Heart right ventricle (tissue), 16 donors: ENCODE measurements around the gene ITGA8. TPM values are rescaled to one million over a fixed set of nuclear protein-coding genes. Genes with fewer than 3 reads are reported as not detected.

ENCODE experiments used
- ATAC-seq, 8 donors: fragments of 200-7000 bp; cut with Tn5 transposase; one replicate each; pipeline ENCODE4 v1.9.1; 2020; ENCODE audit warnings: mild to moderate bottlenecking in 8 of 8, moderate library complexity in 8 of 8, moderate number of reproducible peaks in 1 of 8
- DNase-seq, 2 donors: peaks; one replicate each; pipeline ENCODE4 v3.0.0-alpha.2; 2020
- H3K27ac ChIP-seq, 10 donors: fragments of 200-600 bp; sonication (generic) in 2 of 10; one replicate each; pipeline versions ENCODE4 v1.5.0 to v1.8.0; 2020 to 2022; ENCODE audit warnings: mild to moderate bottlenecking in 3 of 10
- H3K27me3 ChIP-seq, 7 donors: fragments of 200-600 bp; one replicate each; pipeline ENCODE4 v1.8.0; 2021 to 2022; ENCODE audit warnings: mild to moderate bottlenecking in 2 of 7
- H3K36me3 ChIP-seq, 9 donors: fragments of 200-600 bp; sonication (generic) in 1 of 9; one replicate each; pipeline versions ENCODE4 v1.5.0 to v1.8.0; 2020 to 2022; ENCODE audit warnings: mild to moderate bottlenecking in 2 of 9
- H3K4me1 ChIP-seq, 9 donors: fragments of 200-600 bp; sonication (generic) in 1 of 9; one replicate each; pipeline versions ENCODE4 v1.5.0 to v1.8.0; 2020 to 2022; ENCODE audit warnings: mild to moderate bottlenecking in 4 of 9
- H3K4me3 ChIP-seq, 10 donors: fragments of 200-600 bp; sonication (generic) in 2 of 10; one replicate each; pipeline versions ENCODE4 v1.5.0 to v1.8.0; 2020 to 2022; ENCODE audit warnings: mild to moderate bottlenecking in 7 of 10, moderate library complexity in 2 of 10
- H3K9me3 ChIP-seq, 11 donors: fragments of 200-600 bp in 10 of 11; sonication (generic) in 2 of 11; one replicate each; pipeline versions ENCODE4 v1.5.0 to v1.8.0; 2013 to 2022; ENCODE audit warnings: mild to moderate bottlenecking in 2 of 11, control low read depth in 1 of 11, moderate library complexity in 1 of 11
- CTCF ChIP-seq, 9 donors: fragments of 200-600 bp; sonication (generic) in 2 of 9; IDR thresholded peaks; one replicate each; pipeline versions ENCODE4 v1.5.0 to v1.8.0; 2021 to 2022; ENCODE audit warnings: antibody characterized with exemption in 9 of 9, mild to moderate bottlenecking in 5 of 9, moderate library complexity in 1 of 9
- WGBS, 2 donors: extraction: QIAGEN DNeasy Blood & Tissue Kit; methylation state at CpG; one replicate each; pipeline ENCODE4 v1.1.7; 2013; ENCODE audit warnings: inconsistent platforms in 1 of 2; 5-methylcytosine and 5-hydroxymethylcytosine counted together
- intact Hi-C, 10 donors: fragments of 100-400 bp; cut with DNase I; formaldehyde crosslinking; loops; one replicate each; pipeline versions ENCODE4 v1.11.1 to v1.14.2; 2022
- polyA plus RNA-seq, 2 donors: library from polyadenylated mRNA; stranded (reverse); fragments of 200-250 nt; gene quantifications; one replicate each; pipeline ENCODE4 v1.2.3, GENCODE V29; 2013
- total RNA-seq, 10 donors: library from RNA; stranded (reverse); fragmentation: NEBNext Ultra II Directional in 3 of 10; extraction: Animal tissue kit (Norgen Biotek cat#: 25700) in 3 of 10; gene quantifications; one replicate each; pipeline versions ENCODE4 v1.2.1 to v1.2.4, GENCODE V29; 2021 to 2023
- donor health status: Arrhythmogenic right ventricular cardiomyopathy.
- donor health status: ischemic (EF 13 %, LVEDD 7.1; RV severe dilation, severe dysfunction).
- donor health status: healthy with polysubstance abuse.
- donor health status: DM: no; HTN: yes; CAD: no.
- donor health status: DM: no; HTN: no; CAD: no.
- donor health status: ischemic (EF 25% LVEDD 6.9; RV normal size, moderate dysfunction).
- donor health status: ischemic (EF 25% LVEDD 5.7; RV mildly dilated, moderate dysfunction).
- donor health status: healthy.
- donor health status: DM: yes; HTN: yes; CAD: no.
- donor health status: Ischemic cardiomyopathy.
- donor health status: ischemic (EF 35%, LVEDD 5.7; RV mildly dilated, moderate dysfunction).
- donor health status: nonischemic (EF 11% LVEDD 7.7; RV severe dilation, severe dysfunction).
- donor health status: DM: yes; HTN: yes; CAD: no.
- donor health status: PGD.
- donor health status: ischemic (EF 29% LVEDD 5.4; RV normal size, mild dysfunction).
- donor health status: nonischemic (EF 23%, LVEDD 6.1; RV moderate dilation, normal function).

ITGA8 gene
- total and polyA plus RNA-seq, 12 donors: 0.62 to 4.2 (median 2.1) TPM

- Histone ChIP-seq H3K9me3 (no peaks in the 10 kb centered on the region), H3K27ac (no peak overlapping the region), H3K4me3 (no peak overlapping the region), H3K27me3 (no peaks in the 10 kb centered on the region), H3K4me1 (no peaks in the 10 kb centered on the region), H3K36me3 (no peaks in the 10 kb centered on the region)
- intact Hi-C loops: no loop called here
- no peak for ATAC-seq
- WGBS, 2 donors: 94% methylated on average over 2 of the region's 2 CpGs
- DNase-seq: no peak
- TF ChIP-seq CTCF (IDR thresholded peaks at IDR 0.05): no peak
These were observed 41.0 kb upstream of the ITGA8 start for GRCh38 chr10:15760681-15761080.

- Histone ChIP-seq H3K27me3 (peaks cover 0 to 7% (median 0%) of the 10 kb centered on the region in 7 donors), H3K36me3 (no peaks in the 10 kb centered on the region), H3K4me1 (no peaks in the 10 kb centered on the region), H3K4me3 (no peak overlapping the region), H3K27ac (no peak overlapping the region), H3K9me3 (no peaks in the 10 kb centered on the region)
- intact Hi-C loops: no loop called here
- TF ChIP-seq CTCF (IDR thresholded peaks at IDR 0.05): no peak
- no peak for ATAC-seq
- no peak for DNase-seq
These were observed 39.5 kb upstream of the ITGA8 start for GRCh38 chr10:15759265-15759664.

GRCh38 chr10:15758618-15759017 lies 38.9 kb upstream of the ITGA8 start:
- H3K4me1 ChIP-seq: no peaks in the 10 kb centered on the region
- WGBS, 2 donors: 81 to 84% methylated on average over 5 of the region's 5 CpGs
- no peak overlapping the region for H3K4me3 ChIP-seq
- H3K27ac ChIP-seq: no peak overlapping the region
- ATAC-seq: no peak
- H3K27me3 ChIP-seq: peaks cover 0 to 7% (median 0%) of the 10 kb centered on the region in 7 donors
- no peak for TF ChIP-seq CTCF (IDR thresholded peaks at IDR 0.05)
- H3K9me3 ChIP-seq: no peaks in the 10 kb centered on the region
- H3K36me3 ChIP-seq: no peaks in the 10 kb centered on the region
- intact Hi-C loops: no loop called here
- no peak for DNase-seq

GRCh38 chr10:15754937-15755336 lies 35.2 kb upstream of the ITGA8 start:
- peaks cover 0 to 11% (median 0%) of the 10 kb centered on the region in 7 donors for H3K27me3 ChIP-seq
- no peaks in the 10 kb centered on the region for H3K36me3 ChIP-seq
- TF ChIP-seq CTCF (IDR thresholded peaks at IDR 0.05): no peak
- DNase-seq (no peak), ATAC-seq (no peak)
- intact Hi-C loops: no loop called here
- no peak overlapping the region for H3K4me3 ChIP-seq
- no peaks in the 10 kb centered on the region for H3K4me1 ChIP-seq
- no peaks in the 10 kb centered on the region for H3K9me3 ChIP-seq
- no peak overlapping the region for H3K27ac ChIP-seq
- 20 to 25% methylated on average over 2 of the region's 2 CpGs for WGBS, 2 donors
